Measurements from ENCODE around the gene PWWP2B.

- TF ChIP-seq REST (IDR thresholded peaks at IDR 0.05): no peak
- TF ChIP-seq TFCP2L1 (CRISPR knock-in tag; IDR thresholded peaks at IDR 0.05): no peak
- no peak for TF ChIP-seq CTCF (IDR thresholded peaks at IDR 0.05)
- no peak for TF ChIP-seq POLR2A (IDR thresholded peaks at IDR 0.05; ENCODE audit: low read length)
- TF ChIP-seq MAFK (IDR thresholded peaks at IDR 0.05; ENCODE audit: partially characterized antibody): no peak
- TF ChIP-seq NPAS2 (CRISPR knock-in tag; IDR thresholded peaks at IDR 0.05; ENCODE audit: borderline replicate concordance): no peak
These were observed 12.0 kb downstream of the PWWP2B start for GRCh38 chr10:132408823-132409666.
